Activated CD4-positive, CD25-positive, alpha-beta regulatory T cell (primary cell): ENCODE results near the gene RASGEF1B.

ENCODE experiments used
- DNase-seq, 4 experiments: peaks; one replicate each; lab custom pipeline; 2025; lab: John Stamatoyannopoulos, UW

The RASGEF1B gene

GRCh38 chr4:81465406-81466340 lies 6.0 kb downstream of the RASGEF1B start:
- DNase-seq = no peak

GRCh38 chr4:81460834-81461233 lies 10.9 kb downstream of the RASGEF1B start:
- DNase-seq = no peak

- no peak for DNase-seq
Observed at GRCh38 chr4:81460191-81460701, 11.5 kb downstream of the RASGEF1B start.

- DNase-seq = no peak
Observed at GRCh38 chr4:81459228-81459627, 12.5 kb downstream of the RASGEF1B start.

- DNase-seq = no peak
Observed at GRCh38 chr4:81457921-81458520, 13.7 kb downstream of the RASGEF1B start.

- no peak for DNase-seq
Observed at GRCh38 chr4:81457345-81457744, 14.4 kb downstream of the RASGEF1B start.

- no peak for DNase-seq
Observed at GRCh38 chr4:81455897-81456296, 15.8 kb downstream of the RASGEF1B start.

GRCh38 chr4:81454948-81455347 lies 16.8 kb downstream of the RASGEF1B start:
- no peak for DNase-seq

GRCh38 chr4:81454499-81454898 lies 17.2 kb downstream of the RASGEF1B start:
- no peak for DNase-seq

- DNase-seq = no peak
Observed at GRCh38 chr4:81453024-81453423, 18.7 kb downstream of the RASGEF1B start.

- no peak for DNase-seq
Observed at GRCh38 chr4:81452452-81453006, 19.2 kb downstream of the RASGEF1B start.

GRCh38 chr4:81449015-81449414 lies 22.7 kb downstream of the RASGEF1B start:
- no peak for DNase-seq

- DNase-seq = no peak
Observed at GRCh38 chr4:81447566-81448229, 24.0 kb downstream of the RASGEF1B start.

- DNase-seq = no peak
Observed at GRCh38 chr4:81446634-81447033, 25.1 kb downstream of the RASGEF1B start.

GRCh38 chr4:81445196-81445595 lies 26.5 kb downstream of the RASGEF1B start:
- DNase-seq = no peak

- no peak for DNase-seq
Observed at GRCh38 chr4:81442484-81443085, 29.1 kb downstream of the RASGEF1B start.

GRCh38 chr4:81440949-81441348 lies 30.8 kb downstream of the RASGEF1B start:
- DNase-seq = no peak

GRCh38 chr4:81436941-81437574 lies 34.6 kb downstream of the RASGEF1B start:
- DNase-seq = no peak

GRCh38 chr4:81436096-81436495 lies 35.6 kb downstream of the RASGEF1B start:
- no peak for DNase-seq

GRCh38 chr4:81432825-81433224 lies 38.9 kb downstream of the RASGEF1B start:
- DNase-seq = no peak

GRCh38 chr4:81431971-81432370 lies 39.7 kb downstream of the RASGEF1B start:
- no peak for DNase-seq
